ENCODE measurements around the gene HACD1. TPM values are rescaled to one million over a fixed set of nuclear protein-coding genes. Genes with fewer than 3 reads are reported as not detected.

HACD1 gene
- total RNA-seq, 2 experiments from 2014 or later = 0.40 to 1.1 TPM

- CTCF ChIA-PET = no interaction called here
- H3K4me1 Mint-ChIP-seq (ENCODE audit: low read depth) = no peaks in the 10 kb centered on the region
- no peaks in the 10 kb centered on the region for H3K36me3 Mint-ChIP-seq (ENCODE audit: low read depth)
- no peak for DNase-seq
- no peak overlapping the region for H3K4me3 Mint-ChIP-seq
- POLR2A ChIA-PET = no interaction called here
- H3K27ac Mint-ChIP-seq = no peak overlapping the region
- H3K27me3 Mint-ChIP-seq (ENCODE audit: low read depth) = no peaks in the 10 kb centered on the region
- no peaks in the 10 kb centered on the region for H3K9me3 Mint-ChIP-seq (ENCODE audit: insufficient read depth)
- no peak for ATAC-seq
Measured at GRCh38 chr10:17578603-17579002, 38.6 kb downstream of the HACD1 start.

- no peak overlapping the region for H3K27ac Mint-ChIP-seq
- no peaks in the 10 kb centered on the region for H3K4me1 Mint-ChIP-seq (ENCODE audit: low read depth)
- POLR2A ChIA-PET = no interaction called here
- CTCF ChIA-PET = no interaction called here
- no peak overlapping the region for H3K4me3 Mint-ChIP-seq
- DNase-seq (no peak), ATAC-seq (no peak)
- H3K27me3 Mint-ChIP-seq (ENCODE audit: low read depth) = no peaks in the 10 kb centered on the region
- no peaks in the 10 kb centered on the region for H3K9me3 Mint-ChIP-seq (ENCODE audit: insufficient read depth)
- no peaks in the 10 kb centered on the region for H3K36me3 Mint-ChIP-seq (ENCODE audit: low read depth)
Measured at GRCh38 chr10:17576768-17577167, 40.4 kb downstream of the HACD1 start.

- H3K27ac Mint-ChIP-seq = no peak overlapping the region
- no peak overlapping the region for H3K4me3 Mint-ChIP-seq
- no peaks in the 10 kb centered on the region for H3K4me1 Mint-ChIP-seq (ENCODE audit: low read depth)
Measured at GRCh38 chr10:17564911-17565310, 52.3 kb downstream of the HACD1 start.

GRCh38 chr10:17563452-17563851 is 53.7 kb downstream of the HACD1 start:
- Mint-ChIP-seq H3K27me3 (ENCODE audit: low read depth) (no peaks in the 10 kb centered on the region), H3K4me3 (no peak overlapping the region), H3K4me1 (ENCODE audit: low read depth) (no peaks in the 10 kb centered on the region), H3K27ac (no peak overlapping the region), H3K36me3 (ENCODE audit: low read depth) (no peaks in the 10 kb centered on the region), H3K9me3 (ENCODE audit: insufficient read depth) (no peaks in the 10 kb centered on the region)
- ATAC-seq (no peak), DNase-seq (no peak)
- ChIA-PET POLR2A (no interaction called here), CTCF (no interaction called here)

More at GRCh38 chr10:17564911-17565310, 52.3 kb downstream of the HACD1 start:
- ATAC-seq = no peak
- H3K27me3 Mint-ChIP-seq (ENCODE audit: low read depth) = no peaks in the 10 kb centered on the region
- no peaks in the 10 kb centered on the region for H3K36me3 Mint-ChIP-seq (ENCODE audit: low read depth)
- DNase-seq = no peak
- POLR2A ChIA-PET = interaction anchor here (0.8 kb wide), 1 partner anchor 185 kb away, joined by 3 read pairs; no protein-coding TSS in a partner anchor
- CTCF ChIA-PET = no interaction called here
- H3K9me3 Mint-ChIP-seq (ENCODE audit: insufficient read depth) = no peaks in the 10 kb centered on the region

- Mint-ChIP-seq H3K4me3 (no peak overlapping the region), H3K36me3 (ENCODE audit: low read depth) (no peaks in the 10 kb centered on the region), H3K4me1 (ENCODE audit: low read depth) (no peaks in the 10 kb centered on the region), H3K27ac (no peak overlapping the region), H3K27me3 (ENCODE audit: low read depth) (no peaks in the 10 kb centered on the region), H3K9me3 (ENCODE audit: insufficient read depth) (no peaks in the 10 kb centered on the region)
- no peak for DNase-seq
- no peak for ATAC-seq
- CTCF ChIA-PET = no interaction called here
- POLR2A ChIA-PET = no interaction called here
Measured at GRCh38 chr10:17562614-17563013, 54.6 kb downstream of the HACD1 start.

- ATAC-seq = no peak
- H3K27ac Mint-ChIP-seq = no peak overlapping the region
- no peak for DNase-seq
- POLR2A ChIA-PET = no interaction called here
- CTCF ChIA-PET = no interaction called here
- H3K4me3 Mint-ChIP-seq = no peak overlapping the region
- no peaks in the 10 kb centered on the region for H3K36me3 Mint-ChIP-seq (ENCODE audit: low read depth)
- H3K4me1 Mint-ChIP-seq (ENCODE audit: low read depth) = no peaks in the 10 kb centered on the region
- no peaks in the 10 kb centered on the region for H3K27me3 Mint-ChIP-seq (ENCODE audit: low read depth)
- H3K9me3 Mint-ChIP-seq (ENCODE audit: insufficient read depth) = no peaks in the 10 kb centered on the region
Measured at GRCh38 chr10:17561111-17561510, 56.1 kb downstream of the HACD1 start.

GRCh38 chr10:17557459-17557858 is 59.7 kb downstream of the HACD1 start:
- no peaks in the 10 kb centered on the region for H3K27me3 Mint-ChIP-seq (ENCODE audit: low read depth)
- DNase-seq (no peak), ATAC-seq (no peak)
- H3K4me1 Mint-ChIP-seq (ENCODE audit: low read depth) = no peaks in the 10 kb centered on the region
- POLR2A ChIA-PET = no interaction called here
- no peaks in the 10 kb centered on the region for H3K9me3 Mint-ChIP-seq (ENCODE audit: insufficient read depth)
- H3K36me3 Mint-ChIP-seq (ENCODE audit: low read depth) = no peaks in the 10 kb centered on the region
- H3K27ac Mint-ChIP-seq = no peak overlapping the region
- H3K4me3 Mint-ChIP-seq = no peak overlapping the region
- CTCF ChIA-PET = interaction anchor here (0.6 kb wide), 1 partner anchor 67 kb away, joined by 3 read pairs; no protein-coding TSS in a partner anchor

GRCh38 chr10:17548770-17549169 is 68.4 kb downstream of the HACD1 start:
- H3K36me3 Mint-ChIP-seq (ENCODE audit: low read depth) = no peaks in the 10 kb centered on the region
- H3K9me3 Mint-ChIP-seq (ENCODE audit: insufficient read depth) = no peaks in the 10 kb centered on the region

GRCh38 chr10:17548162-17548561 is 69.0 kb downstream of the HACD1 start:
- CTCF ChIA-PET = no interaction called here
- peaks cover 2% of the 10 kb centered on the region for H3K27me3 Mint-ChIP-seq (ENCODE audit: low read depth)
- H3K36me3 Mint-ChIP-seq (ENCODE audit: low read depth) = no peaks in the 10 kb centered on the region

More at GRCh38 chr10:17548770-17549169, 68.4 kb downstream of the HACD1 start:
- Mint-ChIP-seq H3K4me3 (no peak overlapping the region), H3K27me3 (ENCODE audit: low read depth) (peaks cover 2% of the 10 kb centered on the region), H3K27ac (no peak overlapping the region), H3K4me1 (ENCODE audit: low read depth) (no peaks in the 10 kb centered on the region)
- no peak for ATAC-seq
- POLR2A ChIA-PET = no interaction called here
- DNase-seq = no peak
- CTCF ChIA-PET = no interaction called here

GRCh38 chr10:17547060-17547459 is 70.1 kb downstream of the HACD1 start:
- no peak overlapping the region for H3K4me3 Mint-ChIP-seq
- POLR2A ChIA-PET = no interaction called here
- H3K27ac Mint-ChIP-seq = no peak overlapping the region
- no peaks in the 10 kb centered on the region for H3K9me3 Mint-ChIP-seq (ENCODE audit: insufficient read depth)
- H3K36me3 Mint-ChIP-seq (ENCODE audit: low read depth) = no peaks in the 10 kb centered on the region
- H3K27me3 Mint-ChIP-seq (ENCODE audit: low read depth) = peaks cover 2% of the 10 kb centered on the region
- CTCF ChIA-PET = no interaction called here
- no peak for ATAC-seq
- no peaks in the 10 kb centered on the region for H3K4me1 Mint-ChIP-seq (ENCODE audit: low read depth)
- no peak for DNase-seq

More at GRCh38 chr10:17548162-17548561, 69.0 kb downstream of the HACD1 start:
- no peak for DNase-seq
- no peaks in the 10 kb centered on the region for H3K9me3 Mint-ChIP-seq (ENCODE audit: insufficient read depth)
- H3K4me1 Mint-ChIP-seq (ENCODE audit: low read depth) = no peaks in the 10 kb centered on the region
- ATAC-seq = no peak
- no peak overlapping the region for H3K27ac Mint-ChIP-seq
- H3K4me3 Mint-ChIP-seq = no peak overlapping the region
- POLR2A ChIA-PET = no interaction called here

- no peaks in the 10 kb centered on the region for H3K36me3 Mint-ChIP-seq (ENCODE audit: low read depth)
- CTCF ChIA-PET = no interaction called here
- ATAC-seq = no peak
- no peak overlapping the region for H3K27ac Mint-ChIP-seq
- H3K4me1 Mint-ChIP-seq (ENCODE audit: low read depth) = no peaks in the 10 kb centered on the region
- POLR2A ChIA-PET = no interaction called here
- no peaks in the 10 kb centered on the region for H3K27me3 Mint-ChIP-seq (ENCODE audit: low read depth)
- H3K4me3 Mint-ChIP-seq = no peak overlapping the region
- no peak for DNase-seq
- H3K9me3 Mint-ChIP-seq (ENCODE audit: insufficient read depth) = no peaks in the 10 kb centered on the region
Measured at GRCh38 chr10:17544465-17544864, 72.7 kb downstream of the HACD1 start.
